Stomach smooth muscle (tissue), 2 donors: ENCODE results near the gene KLHL2.

Experiments used
- H3K27ac ChIP-seq: one replicate; pipeline ENCODE4 v1.7.0; 2013; ENCODE audit warnings: mild to moderate bottlenecking, low read length, inconsistent platforms
- H3K27me3 ChIP-seq, 2 donors: one replicate each; pipeline ENCODE4 v1.7.0; 2013; ENCODE audit warnings: low read length in 2 of 2; ENCODE audit not compliant: insufficient read depth in 2 of 2, control insufficient read depth in 1 of 2
- H3K36me3 ChIP-seq, 2 donors: one replicate each; pipeline ENCODE4 v1.7.0; 2013; ENCODE audit warnings: low read length in 2 of 2; ENCODE audit not compliant: control insufficient read depth in 2 of 2, insufficient read depth in 2 of 2
- H3K4me1 ChIP-seq: one replicate; pipeline ENCODE4 v1.7.0; 2013; ENCODE audit warnings: low read length; ENCODE audit not compliant: control insufficient read depth, insufficient read depth
- H3K4me3 ChIP-seq, 2 donors: one replicate each; pipeline ENCODE4 v1.7.0; 2013; ENCODE audit warnings: low read length in 2 of 2
- H3K9ac ChIP-seq, 2 donors: one replicate each; pipeline ENCODE4 v1.7.0; 2013; ENCODE audit warnings: low read length in 2 of 2, mild to moderate bottlenecking in 1 of 2
- H3K9me3 ChIP-seq, 2 donors: one replicate each; pipeline ENCODE4 v1.7.0; 2013; ENCODE audit warnings: low read length in 2 of 2; ENCODE audit not compliant: control insufficient read depth in 2 of 2
- donor health status: healthy.
- donor health status: Pancreatic carcinoma.

Gene KLHL2

GRCh38 chr4:165312506-165312905, 105.1 kb downstream of the KLHL2 start:
- Histone ChIP-seq H3K4me1 (no peaks in the 10 kb centered on the region), H3K27ac (no peak overlapping the region), H3K9ac (no peak overlapping the region), H3K4me3 (no peak overlapping the region), H3K27me3 (no peaks in the 10 kb centered on the region), H3K9me3 (no peaks in the 10 kb centered on the region), H3K36me3 (no peaks in the 10 kb centered on the region)

DNA sequence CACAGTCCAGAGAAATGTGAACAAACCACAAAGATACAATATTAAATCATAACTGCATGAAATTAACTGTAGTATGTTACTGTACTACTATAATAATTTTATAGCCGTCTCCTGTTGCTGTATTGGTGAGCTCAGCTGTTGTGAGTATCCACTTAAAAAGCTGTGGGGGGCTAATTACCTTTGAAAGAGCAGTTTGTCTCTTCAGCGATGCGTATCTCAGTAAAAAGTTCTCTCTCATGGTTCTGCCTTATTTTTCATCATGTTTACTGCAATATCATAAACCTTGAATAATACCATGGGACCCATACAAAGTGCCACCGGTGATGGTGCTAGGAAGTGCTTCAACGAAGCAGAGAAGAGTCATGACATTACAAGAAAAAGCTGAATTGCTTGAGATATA, 111.7 kb downstream of the KLHL2 start:
- H3K4me1 ChIP-seq, result no peaks in the 10 kb centered on the region
- H3K27me3 ChIP-seq, result no peaks in the 10 kb centered on the region
- H3K4me3 ChIP-seq, result no peak overlapping the region
- no peak overlapping the region for H3K27ac ChIP-seq
- no peak overlapping the region for H3K9ac ChIP-seq
- no peaks in the 10 kb centered on the region for H3K36me3 ChIP-seq
- no peaks in the 10 kb centered on the region for H3K9me3 ChIP-seq

GRCh38 chr4:165319509-165319908, 112.1 kb downstream of the KLHL2 start:
- no peak overlapping the region for H3K9ac ChIP-seq
- H3K9me3 ChIP-seq, result no peaks in the 10 kb centered on the region
- no peak overlapping the region for H3K4me3 ChIP-seq
- H3K27ac ChIP-seq, result no peak overlapping the region
- H3K27me3 ChIP-seq, result no peaks in the 10 kb centered on the region
- H3K36me3 ChIP-seq, result no peaks in the 10 kb centered on the region
- no peaks in the 10 kb centered on the region for H3K4me1 ChIP-seq

DNA sequence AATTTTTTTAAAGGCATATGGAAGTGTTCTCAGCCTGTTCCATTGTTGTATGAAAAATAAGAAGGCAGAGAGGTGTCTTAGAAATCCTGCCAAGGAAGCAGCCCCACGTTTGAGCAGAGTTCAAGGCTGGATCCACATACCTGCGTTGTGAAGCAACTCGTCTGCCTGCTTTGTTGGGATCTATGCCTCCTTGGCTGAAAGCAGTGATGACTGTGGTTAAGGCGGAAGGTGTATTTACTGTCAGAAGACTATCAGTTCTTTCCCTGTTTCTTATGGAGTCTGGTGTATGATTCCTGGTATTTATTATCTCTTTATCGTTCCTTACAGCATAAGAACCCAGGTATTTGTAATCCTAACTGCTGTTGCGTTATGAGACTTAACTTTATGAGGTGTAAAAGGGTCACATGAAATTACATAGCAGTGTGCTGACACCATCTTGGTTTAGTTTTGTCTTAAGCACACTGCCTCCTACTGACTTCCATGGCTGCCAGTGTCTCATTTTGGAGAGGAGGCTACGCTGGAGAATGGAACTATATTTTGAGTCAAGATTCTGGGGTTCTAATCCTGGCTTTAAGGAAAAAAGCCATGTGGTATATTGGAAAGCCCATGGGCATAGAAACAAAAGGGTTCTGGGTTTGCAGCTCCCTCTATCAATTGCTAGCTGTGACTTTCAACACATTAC, 117.0 kb downstream of the KLHL2 start:
- H3K9ac ChIP-seq, result no peak overlapping the region
- peaks cover 5% of the 10 kb centered on the region for H3K4me1 ChIP-seq
- no peaks in the 10 kb centered on the region for H3K9me3 ChIP-seq
- no peaks in the 10 kb centered on the region for H3K27me3 ChIP-seq
- no peak overlapping the region for H3K4me3 ChIP-seq
- H3K27ac ChIP-seq, result no peak overlapping the region
- H3K36me3 ChIP-seq, result no peaks in the 10 kb centered on the region

- Histone ChIP-seq H3K36me3 (no peaks in the 10 kb centered on the region), H3K27ac (no peak overlapping the region), H3K9me3 (no peaks in the 10 kb centered on the region), H3K4me1 (peaks cover 5% of the 10 kb centered on the region), H3K27me3 (no peaks in the 10 kb centered on the region), H3K4me3 (no peak overlapping the region), H3K9ac (no peak overlapping the region)
These were observed 117.5 kb downstream of the KLHL2 start for GRCh38 chr4:165324918-165325304.

DNA sequence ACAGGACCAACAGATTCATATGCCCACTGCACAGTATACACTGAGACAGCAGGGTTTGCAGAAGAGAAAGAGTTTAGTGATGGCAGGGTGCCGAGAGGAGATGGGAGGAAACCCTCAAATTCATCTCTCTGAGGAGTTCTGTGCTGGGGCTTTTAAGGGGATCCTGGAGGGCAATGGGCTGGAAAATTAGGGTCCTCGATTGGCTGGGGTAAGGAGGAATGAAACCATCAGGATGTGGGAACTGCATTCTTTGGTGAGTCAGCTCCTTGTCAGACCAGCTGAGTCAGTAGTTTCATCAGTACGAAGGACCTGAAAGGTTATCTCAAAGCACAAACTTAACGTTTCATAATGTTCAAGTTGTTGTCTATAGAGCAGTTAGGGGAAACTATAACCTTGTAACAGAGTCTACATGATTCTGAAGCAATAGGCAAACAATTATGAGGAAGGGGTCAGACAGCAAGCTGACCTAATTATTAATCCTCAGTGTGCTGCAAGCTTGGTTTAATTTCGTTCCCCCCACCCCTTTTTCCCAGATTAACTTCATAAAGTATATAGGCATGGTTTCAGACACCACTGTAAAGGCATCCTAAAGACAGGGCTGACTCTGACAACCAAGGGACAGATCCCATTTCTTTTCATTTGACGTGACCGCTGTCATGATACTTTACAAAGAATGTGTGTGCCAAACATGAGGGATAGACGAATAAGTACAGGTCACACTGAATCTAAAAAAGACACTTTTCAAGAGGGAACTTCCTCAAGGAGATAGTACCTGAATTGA, 118.6 kb downstream of the KLHL2 start:
- Histone ChIP-seq H3K9ac (no peak overlapping the region), H3K4me3 (peak overlapping the region in 1 of 2 donors; percentile 94), H3K36me3 (no peaks in the 10 kb centered on the region), H3K9me3 (no peaks in the 10 kb centered on the region), H3K4me1 (peaks cover 5% of the 10 kb centered on the region), H3K27ac (no peak overlapping the region), H3K27me3 (no peaks in the 10 kb centered on the region)

DNA sequence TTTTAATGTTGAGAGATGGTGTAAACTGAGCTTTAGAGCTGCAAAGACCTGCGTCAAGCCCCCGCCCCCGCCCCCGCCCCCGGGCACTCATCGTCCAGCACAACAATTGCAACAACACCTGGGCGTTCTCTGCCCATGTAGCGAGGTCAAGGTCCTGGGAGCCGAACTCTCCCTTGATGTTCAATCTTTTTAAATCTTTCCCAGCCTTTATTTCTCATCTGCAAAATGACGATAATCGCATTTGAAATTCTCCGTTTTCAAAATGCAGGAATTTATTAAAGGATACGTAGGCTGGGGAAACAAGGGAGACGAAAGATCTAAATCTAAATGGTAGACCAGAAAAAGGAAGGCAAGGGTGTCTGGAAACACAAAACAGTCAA, 119.5 kb downstream of the KLHL2 start:
- Histone ChIP-seq H3K36me3 (no peaks in the 10 kb centered on the region), H3K9me3 (no peaks in the 10 kb centered on the region), H3K27ac (peak overlapping the region; percentile 3), H3K27me3 (no peaks in the 10 kb centered on the region), H3K4me3 (peak overlapping the region; percentile 94 to 97), H3K4me1 (peaks cover 5% of the 10 kb centered on the region), H3K9ac (peak overlapping the region; percentile 51 to 85)

DNA sequence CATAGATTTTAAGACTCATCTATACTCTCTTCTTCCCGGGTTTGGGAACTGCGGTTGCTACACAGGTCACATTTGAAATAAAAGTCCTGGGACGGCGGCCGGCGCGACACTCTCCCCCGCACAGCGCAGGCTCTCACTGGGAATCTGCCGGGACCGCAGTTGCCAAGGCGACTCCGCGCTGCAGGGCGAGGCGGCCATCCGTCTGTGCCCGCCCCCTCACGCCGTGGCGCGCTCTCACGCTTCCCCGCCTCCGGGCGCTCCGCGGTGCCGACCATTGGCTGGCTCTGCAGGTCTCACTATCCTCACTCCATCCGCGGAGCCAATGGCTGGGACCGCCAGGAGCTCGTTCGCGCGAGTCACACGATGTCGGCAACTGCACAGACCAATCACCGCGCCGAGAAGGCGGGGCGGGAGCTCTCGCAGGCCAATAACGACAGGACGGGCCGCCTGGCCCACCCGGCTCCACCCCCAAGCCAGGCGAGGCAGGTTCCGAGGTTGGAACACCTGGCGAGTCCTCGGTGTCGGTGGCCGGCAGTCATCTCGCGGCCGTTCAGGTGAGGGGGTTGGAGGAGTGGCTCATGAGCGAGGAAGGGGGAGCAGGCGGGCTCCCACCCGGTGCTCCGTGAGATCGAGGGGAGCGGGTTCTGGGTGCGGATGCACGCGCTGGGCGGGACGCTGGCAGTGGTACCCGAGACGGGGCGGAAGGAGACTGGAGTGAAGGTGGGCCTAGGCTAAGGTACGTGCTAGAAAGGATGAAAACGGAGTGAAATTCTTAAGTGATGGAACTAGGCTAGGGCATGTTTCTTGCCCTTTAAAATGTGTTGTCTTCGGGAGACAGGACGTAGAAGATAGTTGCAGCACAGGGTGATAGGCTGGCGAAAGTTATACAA, 120.1 kb downstream of the KLHL2 start, which contains the start of gene MSMO1:
Gene MSMO1, plus strand, starts transcription at position 459 of the 890 bp plus-strand sequence. CDS start 5,702 bp downstream, outside the sequence.
- H3K4me1 ChIP-seq, result peaks cover 5% of the 10 kb centered on the region
- no peaks in the 10 kb centered on the region for H3K27me3 ChIP-seq
- peak within 1 kb of the TSS; percentile 79 to 85 for H3K9ac ChIP-seq
- H3K36me3 ChIP-seq, result no peaks in the 10 kb centered on the region
- H3K4me3 ChIP-seq, result peak within 1 kb of the TSS; percentile 94 to 98
- H3K9me3 ChIP-seq, result no peaks in the 10 kb centered on the region
- peak within 1 kb of the TSS; percentile 3 for H3K27ac ChIP-seq

- Histone ChIP-seq H3K36me3 (no peaks in the 10 kb centered on the region), H3K27ac (no peak overlapping the region), H3K4me3 (peak overlapping the region; percentile 94 to 98), H3K9ac (peak overlapping the region; percentile 79 to 80), H3K9me3 (no peaks in the 10 kb centered on the region), H3K27me3 (no peaks in the 10 kb centered on the region), H3K4me1 (peaks cover 5% of the 10 kb centered on the region)
These were observed 120.7 kb downstream of the KLHL2 start for GRCh38 chr4:165328101-165328425.

DNA sequence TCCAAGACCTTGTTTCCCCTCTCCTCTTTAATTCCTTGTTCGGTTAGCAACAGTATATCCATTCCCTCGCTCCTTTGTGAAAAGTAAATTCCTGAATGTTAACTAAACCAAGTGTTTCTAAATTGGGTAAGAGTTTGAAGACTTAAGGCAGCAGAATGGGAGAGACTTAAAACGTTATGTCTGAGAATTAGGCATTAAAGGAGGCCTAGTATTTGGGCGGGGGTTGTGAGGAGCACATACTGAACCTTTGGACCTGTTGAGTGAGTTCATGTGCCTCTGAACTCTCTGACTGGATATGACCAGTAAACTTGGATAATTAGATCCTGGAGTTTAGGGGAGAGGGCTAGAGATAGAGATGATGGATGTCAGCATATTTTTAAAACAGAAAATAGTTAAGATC, 121.3 kb downstream of the KLHL2 start:
- peaks cover 5% of the 10 kb centered on the region for H3K4me1 ChIP-seq
- peak overlapping the region in 1 of 2 donors; percentile 80 for H3K9ac ChIP-seq
- no peaks in the 10 kb centered on the region for H3K36me3 ChIP-seq
- no peaks in the 10 kb centered on the region for H3K9me3 ChIP-seq
- H3K27me3 ChIP-seq, result no peaks in the 10 kb centered on the region
- no peak overlapping the region for H3K27ac ChIP-seq
- H3K4me3 ChIP-seq, result peak overlapping the region; percentile 94 to 98
